ENCODE measurements around the gene CNTNAP4. TPM values are rescaled to one million over a fixed set of nuclear protein-coding genes. Genes with fewer than 3 reads are reported as not detected.

The CNTNAP4 gene
- total RNA-seq, 1 experiment from 2014 or later, result not detected

- no peak overlapping the region for H3K4me3 ChIP-seq
- no peak for TF ChIP-seq CTCF (conservative IDR thresholded peaks at IDR 0.05)
- no peak for TF ChIP-seq EZH2 (IDR thresholded peaks at IDR 0.05; ENCODE audit: low read depth)
- H3K79me2 ChIP-seq (ENCODE audit: low read depth), result no peaks in the 10 kb centered on the region
- no peaks in the 10 kb centered on the region for H3K27me3 ChIP-seq (ENCODE audit: insufficient read depth, low read depth)
- H2AFZ ChIP-seq, result no peak overlapping the region
- H3K4me2 ChIP-seq, result no peak overlapping the region
- BruUV-seq (replicated peaks), result no TSS peak
- H3K9me3 ChIP-seq (ENCODE audit: insufficient read depth, low read depth), result no peaks in the 10 kb centered on the region
- POLR2A ChIA-PET (ENCODE audit: unreplicated experiment), result no interaction called here
- H3K9me2 ChIP-seq (ENCODE audit: insufficient read depth), result no peaks in the 10 kb centered on the region
- no peaks in the 10 kb centered on the region for H3K36me3 ChIP-seq (ENCODE audit: low read depth)
- CTCF ChIA-PET, result no interaction called here
- DNase-seq, result no peak
- no peaks in the 10 kb centered on the region for H3F3A ChIP-seq (ENCODE audit: insufficient read depth, low read depth)
- H3K4me1 ChIP-seq (replicated peaks; ENCODE audit: insufficient read depth), result no peaks in the 10 kb centered on the region
- no peaks in the 10 kb centered on the region for H4K20me1 ChIP-seq (ENCODE audit: insufficient read depth)
- intact Hi-C loops (cut with micrococcal nuclease; ENCODE audit: unreplicated experiment), result no loop called here
- no peak overlapping the region for H3K27ac ChIP-seq
Observed at GRCh38 chr16:76294396-76295214, 17.4 kb downstream of the CNTNAP4 start.

GRCh38 chr16:76297941-76298340, 20.7 kb downstream of the CNTNAP4 start:
- BruUV-seq (replicated peaks), result no TSS peak
- CTCF ChIA-PET, result no interaction called here
- Histone ChIP-seq H3K9me2 (ENCODE audit: insufficient read depth) (no peaks in the 10 kb centered on the region), H3K27ac (no peak overlapping the region), H3K79me2 (ENCODE audit: low read depth) (no peaks in the 10 kb centered on the region), H3K4me2 (no peak overlapping the region), H4K20me1 (ENCODE audit: insufficient read depth) (no peaks in the 10 kb centered on the region), H2AFZ (no peak overlapping the region), H3K4me1 (replicated peaks; ENCODE audit: insufficient read depth) (no peaks in the 10 kb centered on the region), H3K4me3 (no peak overlapping the region), H3K36me3 (ENCODE audit: low read depth) (no peaks in the 10 kb centered on the region), H3F3A (ENCODE audit: insufficient read depth, low read depth) (no peaks in the 10 kb centered on the region), H3K9me3 (ENCODE audit: insufficient read depth, low read depth) (no peaks in the 10 kb centered on the region), H3K27me3 (ENCODE audit: insufficient read depth, low read depth) (no peaks in the 10 kb centered on the region)
- TF ChIP-seq CTCF (conservative IDR thresholded peaks at IDR 0.05) (no peak), EZH2 (IDR thresholded peaks at IDR 0.05; ENCODE audit: low read depth) (no peak)
- DNase-seq, result no peak
- intact Hi-C loops (cut with micrococcal nuclease; ENCODE audit: unreplicated experiment), result no loop called here
- POLR2A ChIA-PET (ENCODE audit: unreplicated experiment), result no interaction called here

GRCh38 chr16:76303637-76304314, 26.6 kb downstream of the CNTNAP4 start:
- intact Hi-C loops (cut with micrococcal nuclease; ENCODE audit: unreplicated experiment), result no loop called here
- Histone ChIP-seq H3K79me2 (ENCODE audit: low read depth) (no peaks in the 10 kb centered on the region), H3K36me3 (ENCODE audit: low read depth) (no peaks in the 10 kb centered on the region), H3K27me3 (ENCODE audit: insufficient read depth, low read depth) (no peaks in the 10 kb centered on the region), H3F3A (ENCODE audit: insufficient read depth, low read depth) (no peaks in the 10 kb centered on the region), H3K27ac (no peak overlapping the region), H4K20me1 (ENCODE audit: insufficient read depth) (no peaks in the 10 kb centered on the region), H3K4me2 (no peak overlapping the region), H3K9me2 (ENCODE audit: insufficient read depth) (no peaks in the 10 kb centered on the region), H3K9me3 (ENCODE audit: insufficient read depth, low read depth) (no peaks in the 10 kb centered on the region), H3K4me3 (no peak overlapping the region), H2AFZ (no peak overlapping the region), H3K4me1 (replicated peaks; ENCODE audit: insufficient read depth) (no peaks in the 10 kb centered on the region)
- TF ChIP-seq CTCF (conservative IDR thresholded peaks at IDR 0.05), result no peak
- CTCF ChIA-PET, result no interaction called here
- BruUV-seq (replicated peaks), result no TSS peak
- POLR2A ChIA-PET (ENCODE audit: unreplicated experiment), result no interaction called here
- DNase-seq, result no peak
